ENCODE measurements around the gene NOP10. TPM values are rescaled to one million over a fixed set of nuclear protein-coding genes. Genes with fewer than 3 reads are reported as not detected.
"Not testable (repeated sequence)": the region's sequence is repeated elsewhere in the genome, so short reads cannot be mapped to it uniquely, and the experiment has no call there.

Gene NOP10
- total and polyA plus RNA-seq, 11 donors = 96.4 to 384 (median 151) TPM

DNA sequence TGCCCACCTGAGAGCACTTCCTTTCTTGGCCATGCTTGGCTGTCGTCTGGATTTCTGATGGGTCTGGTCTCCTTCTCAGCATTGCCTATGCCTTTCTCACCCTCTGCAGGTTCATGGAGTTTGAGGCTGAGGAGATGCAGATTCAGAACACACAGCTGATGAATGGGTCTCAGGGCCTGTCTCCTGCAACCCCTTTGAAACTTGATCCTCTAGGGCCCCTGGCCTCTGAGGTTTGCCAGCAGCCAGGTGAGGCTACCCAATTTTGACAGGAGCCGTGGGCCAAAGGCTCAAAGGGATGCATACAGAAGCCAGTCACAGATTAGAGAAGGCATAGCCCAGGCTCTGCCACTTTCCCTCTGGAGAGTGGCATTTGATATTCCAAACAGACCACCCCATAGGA lies 10.7 kb upstream of the NOP10 start:
- ATAC-seq (no peak), DNase-seq (no peak)
- Histone ChIP-seq H3K36me3 (peaks cover 0 to 35% (median 22%) of the 10 kb centered on the region in 9 donors), H3K27me3 (no peaks in the 10 kb centered on the region), H3K4me1 (no peaks in the 10 kb centered on the region), H3K27ac (no peak overlapping the region), H3K9me3 (no peaks in the 10 kb centered on the region), H3K4me3 (no peak overlapping the region)
- intact Hi-C loops (cut with DNase I) = loop anchor here in 1 of 10 donors (5.0 kb wide), 1 partner anchor 111 kb away; no protein-coding TSS in a partner anchor
- WGBS, 4 donors = 77 to 86% (median 80%) methylated on average over 1 to 2 of the region's 2 CpGs
- TF ChIP-seq, protein P1, sequence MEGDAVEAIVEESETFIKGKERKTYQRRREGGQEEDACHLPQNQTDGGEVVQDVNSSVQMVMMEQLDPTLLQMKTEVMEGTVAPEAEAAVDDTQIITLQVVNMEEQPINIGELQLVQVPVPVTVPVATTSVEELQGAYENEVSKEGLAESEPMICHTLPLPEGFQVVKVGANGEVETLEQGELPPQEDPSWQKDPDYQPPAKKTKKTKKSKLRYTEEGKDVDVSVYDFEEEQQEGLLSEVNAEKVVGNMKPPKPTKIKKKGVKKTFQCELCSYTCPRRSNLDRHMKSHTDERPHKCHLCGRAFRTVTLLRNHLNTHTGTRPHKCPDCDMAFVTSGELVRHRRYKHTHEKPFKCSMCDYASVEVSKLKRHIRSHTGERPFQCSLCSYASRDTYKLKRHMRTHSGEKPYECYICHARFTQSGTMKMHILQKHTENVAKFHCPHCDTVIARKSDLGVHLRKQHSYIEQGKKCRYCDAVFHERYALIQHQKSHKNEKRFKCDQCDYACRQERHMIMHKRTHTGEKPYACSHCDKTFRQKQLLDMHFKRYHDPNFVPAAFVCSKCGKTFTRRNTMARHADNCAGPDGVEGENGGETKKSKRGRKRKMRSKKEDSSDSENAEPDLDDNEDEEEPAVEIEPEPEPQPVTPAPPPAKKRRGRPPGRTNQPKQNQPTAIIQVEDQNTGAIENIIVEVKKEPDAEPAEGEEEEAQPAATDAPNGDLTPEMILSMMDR (IDR thresholded peaks at IDR 0.05) = no peak
- TF ChIP-seq POLR2A (IDR thresholded peaks at IDR 0.05) = no peak

DNA sequence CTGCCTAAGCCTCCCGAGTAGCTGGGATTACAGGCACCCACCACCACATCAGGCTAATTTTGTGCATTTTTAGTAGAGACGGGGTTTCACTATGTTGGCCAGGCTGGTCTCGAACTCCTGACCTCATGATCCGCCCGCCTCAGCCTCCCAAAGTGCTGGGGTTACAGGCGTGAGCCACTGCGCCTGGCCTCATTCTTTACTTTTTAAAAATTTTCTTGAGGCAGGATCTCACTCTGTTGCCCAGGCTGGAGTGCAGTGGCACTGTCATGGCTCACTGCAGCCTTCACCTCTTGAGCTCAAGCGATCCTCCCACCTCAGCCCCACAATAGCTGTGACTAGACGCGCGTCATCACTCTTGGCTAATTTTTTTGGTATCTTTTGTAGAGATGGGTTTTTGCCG lies 10.1 kb upstream of the NOP10 start:
- not testable (repeated sequence) for ATAC-seq, DNase-seq, H3K4me3 ChIP-seq, H3K9me3 ChIP-seq, H3K27ac ChIP-seq, H3K4me1 ChIP-seq, H3K27me3 ChIP-seq
- 94 to 97% (median 95%) methylated on average over 12 of the region's 12 CpGs for WGBS, 4 donors
- intact Hi-C loops (cut with DNase I) = loop anchor here in 1 of 10 donors (5.0 kb wide), 1 partner anchor 111 kb away; no protein-coding TSS in a partner anchor
- peaks cover 0 to 28% (median 16%) of the 10 kb centered on the region in 9 donors for H3K36me3 ChIP-seq

DNA sequence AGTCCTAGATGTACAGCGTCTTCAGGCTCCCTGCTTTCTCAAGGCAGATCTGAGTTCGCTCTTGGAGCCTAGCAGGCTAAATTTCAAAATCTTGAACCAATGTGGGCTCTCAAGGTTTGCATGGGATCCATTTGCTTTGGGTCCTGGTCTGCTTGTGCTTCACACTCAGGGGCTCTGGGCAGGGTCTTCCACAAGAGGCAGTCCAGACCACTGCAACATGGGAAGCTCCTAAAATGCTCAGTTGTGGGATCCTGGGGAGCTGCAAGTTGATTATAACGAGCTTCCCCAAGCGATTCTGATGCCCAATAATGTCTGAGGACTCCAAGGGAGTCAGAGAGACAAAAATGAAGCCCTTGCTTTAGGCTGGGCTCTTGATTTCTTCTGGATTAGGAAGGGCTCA lies 6.8 kb upstream of the NOP10 start:
- Histone ChIP-seq H3K4me3 (no peak overlapping the region), H3K36me3 (peaks cover 0 to 3% (median 0%) of the 10 kb centered on the region in 9 donors), H3K9me3 (no peaks in the 10 kb centered on the region), H3K27ac (no peak overlapping the region), H3K4me1 (no peaks in the 10 kb centered on the region), H3K27me3 (no peaks in the 10 kb centered on the region)
- DNase-seq (no peak), ATAC-seq (no peak)
- TF ChIP-seq, protein P1 (IDR thresholded peaks at IDR 0.05) = no peak
- TF ChIP-seq POLR2A (IDR thresholded peaks at IDR 0.05) = no peak
- WGBS, 4 donors = 84 to 88% (median 85%) methylated on average over 4 of the region's 4 CpGs
- intact Hi-C loops (cut with DNase I) = loop anchor here in 2 of 10 donors (5.0 kb wide), 2 partner anchors 92 to 107 kb away; no protein-coding TSS in a partner anchor

DNA sequence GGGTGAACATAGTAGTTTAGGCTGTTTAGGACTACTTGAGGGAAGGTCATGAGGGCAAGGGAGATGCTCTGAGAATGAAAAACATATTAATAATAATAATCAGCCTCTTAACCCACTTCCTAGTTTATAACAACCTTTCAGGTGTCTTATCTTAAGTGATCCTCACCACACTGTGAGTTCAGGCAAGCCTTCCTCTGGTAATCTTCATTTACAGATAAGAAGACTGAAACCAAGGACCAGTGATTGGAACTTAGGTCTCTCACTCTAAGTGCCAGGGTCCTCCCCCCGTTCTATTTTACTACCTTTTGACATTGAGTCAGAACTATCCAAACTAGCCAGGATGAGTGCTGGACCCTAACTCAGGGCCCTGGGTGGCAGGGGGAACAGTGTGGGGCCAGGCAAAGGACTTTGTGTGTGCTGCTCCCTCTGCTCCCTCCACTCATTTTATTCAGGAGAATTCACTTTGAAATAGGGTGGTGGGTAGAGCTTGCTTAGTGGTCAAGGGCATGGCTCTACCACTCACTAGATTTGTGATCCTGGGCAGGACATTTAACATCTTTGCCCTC lies 5.9 kb upstream of the NOP10 start:
- Histone ChIP-seq H3K36me3 (no peaks in the 10 kb centered on the region), H3K4me3 (no peak overlapping the region), H3K27ac (no peak overlapping the region), H3K27me3 (no peaks in the 10 kb centered on the region), H3K9me3 (no peaks in the 10 kb centered on the region), H3K4me1 (no peaks in the 10 kb centered on the region)
- TF ChIP-seq, protein P1 (IDR thresholded peaks at IDR 0.05) = no peak
- no peak for TF ChIP-seq POLR2A (IDR thresholded peaks at IDR 0.05)
- WGBS, 4 donors = 39 to 61% (median 42%) methylated on average over 1 of the region's 1 CpG
- no peak for ATAC-seq
- no peak for DNase-seq
- intact Hi-C loops (cut with DNase I) = loop anchor here in 1 of 10 donors (5.0 kb wide), 1 partner anchor 92 kb away; no protein-coding TSS in a partner anchor

Measured in heart left ventricle (tissue), 16 donors.